GM12872 (cell line): ENCODE measurements around the gene SLC35F6.

Source experiments
- CTCF ChIP-seq: IDR thresholded peaks from 3 replicates; pipeline ENCODE4 v1.5.1; 2011; ENCODE audit warnings: low read depth, mild to moderate bottlenecking, low read length, moderate library complexity; ENCODE audit not compliant: insufficient read depth

Gene SLC35F6

GRCh38 chr2:26816893-26817292 is 52.8 kb downstream of the SLC35F6 start:
- TF ChIP-seq CTCF = no peak

- TF ChIP-seq CTCF = no peak
Observed at GRCh38 chr2:26818255-26818654, 54.2 kb downstream of the SLC35F6 start.

GRCh38 chr2:26818972-26819371 is 54.9 kb downstream of the SLC35F6 start:
- no peak for TF ChIP-seq CTCF

- TF ChIP-seq CTCF = no peak
Observed at GRCh38 chr2:26820932-26821331, 56.8 kb downstream of the SLC35F6 start.

- TF ChIP-seq CTCF = no peak
Observed at GRCh38 chr2:26822877-26823276, 58.8 kb downstream of the SLC35F6 start.
